Retinal pigment epithelial cell (primary cell): ENCODE results near the gene SLC43A1.

Experiments used
- DNase-seq: peaks from one replicate; pipeline ENCODE4 v3.0.0-alpha.2; 2010; ENCODE audit warnings: low read depth
- H3K4me3 ChIP-seq: 2 replicates; pipeline ENCODE4 v1.5.1; 2011; ENCODE audit warnings: mild to moderate bottlenecking, low read length, control low read depth, moderate library complexity
- CTCF ChIP-seq: conservative IDR thresholded peaks from 2 replicates; pipeline ENCODE4 v1.5.1; 2011; ENCODE audit warnings: low read depth, low read length, control low read depth, inconsistent platforms

Gene SLC43A1

GRCh38 chr11:57499413-57499982, 16.0 kb downstream of the SLC43A1 start:
- TF ChIP-seq CTCF, result no peak
- H3K4me3 ChIP-seq, result peak overlapping the region; percentile 46
- peak; percentile 69 for DNase-seq

DNA sequence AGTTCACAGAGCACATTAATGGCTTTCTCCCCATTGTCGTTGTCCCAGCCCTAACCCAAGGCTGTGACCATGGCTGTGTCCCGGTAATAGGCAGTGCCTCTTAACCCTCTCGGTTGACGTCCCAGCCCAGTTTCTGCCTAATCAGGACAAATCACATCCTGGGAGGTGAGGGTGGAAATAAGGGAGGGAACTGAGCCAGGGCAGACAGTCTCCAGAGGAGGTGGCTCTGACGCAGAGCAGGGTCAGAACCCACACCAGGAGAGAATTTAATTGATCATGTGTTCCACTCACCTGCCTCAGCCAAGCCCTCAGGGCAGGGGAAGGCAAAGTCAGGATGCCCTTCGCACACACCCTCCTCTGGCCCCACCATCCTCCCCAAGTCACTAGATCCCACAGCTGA, 17.0 kb downstream of the SLC43A1 start:
- TF ChIP-seq CTCF, result no peak
- no peak for DNase-seq
- no peak overlapping the region for H3K4me3 ChIP-seq

DNA sequence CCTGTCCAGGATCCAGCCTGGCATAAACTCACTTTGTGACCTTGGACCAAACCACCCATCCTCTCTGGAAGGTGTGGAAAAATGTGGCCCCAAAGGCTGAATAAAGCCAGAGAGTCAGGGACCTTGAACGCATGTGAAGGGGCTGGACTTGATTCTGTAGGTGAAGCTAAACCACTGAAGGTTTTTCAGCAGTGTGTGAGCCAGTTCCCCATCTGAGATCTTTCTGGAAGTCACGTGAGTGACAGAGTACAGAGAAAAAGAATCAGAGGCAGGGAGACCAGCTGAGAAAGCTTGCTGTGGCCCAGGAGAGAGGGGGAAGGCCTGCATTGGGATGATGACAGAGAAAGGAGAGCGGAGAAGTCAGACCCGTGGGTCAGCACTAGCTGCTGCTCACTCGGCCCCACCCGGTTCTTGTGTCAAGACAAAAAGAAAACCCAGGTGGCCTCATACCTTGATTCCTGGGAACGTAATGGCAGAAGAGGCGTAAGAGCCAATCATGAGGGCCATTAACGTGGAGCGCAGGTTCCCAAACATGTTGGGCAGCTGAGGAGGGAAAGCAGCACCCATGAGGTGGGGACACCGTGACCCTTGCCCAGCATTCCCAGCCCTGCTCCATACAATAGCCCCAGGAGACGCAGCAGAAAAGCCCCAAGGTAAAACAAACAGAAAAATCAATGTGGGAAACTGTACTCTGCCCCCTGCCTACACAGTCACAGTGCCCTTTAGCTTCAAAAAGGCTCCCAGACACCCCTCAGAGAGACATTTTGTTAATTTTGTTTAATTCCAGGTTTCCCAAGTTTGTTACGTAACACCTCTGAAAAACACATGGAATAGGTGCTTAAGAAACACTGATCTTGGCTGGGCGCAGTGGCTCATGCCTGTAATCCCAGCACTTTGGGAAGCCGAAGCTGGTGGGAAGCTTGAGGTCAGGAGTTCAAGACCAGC, 17.9 kb downstream of the SLC43A1 start:
- DNase-seq, result no peak
- no peak for TF ChIP-seq CTCF
- no peak overlapping the region for H3K4me3 ChIP-seq

GRCh38 chr11:57496109-57496820, 19.2 kb downstream of the SLC43A1 start:
- H3K4me3 ChIP-seq, result no peak overlapping the region
- no peak for DNase-seq
- no peak for TF ChIP-seq CTCF

- no peak overlapping the region for H3K4me3 ChIP-seq
- no peak for DNase-seq
- peak; percentile 99 for TF ChIP-seq CTCF
These were observed 21.7 kb downstream of the SLC43A1 start for GRCh38 chr11:57493507-57494503.

- no peak for DNase-seq
- peak; percentile 71 for TF ChIP-seq CTCF
- H3K4me3 ChIP-seq, result no peak overlapping the region
These were observed 24.0 kb downstream of the SLC43A1 start for GRCh38 chr11:57491371-57492061.
